PC-9 (cell line): ENCODE data around the gene DNAJA4. TPM values are rescaled to one million over a fixed set of nuclear protein-coding genes. Genes with fewer than 3 reads are reported as not detected.
A peak's percentile ranks its signal among the peaks of the same experiment; 100 is the strongest.

ENCODE experiments used
- BruUV-seq: library from RNA; stranded (reverse); fragments of 400-500 nt; replicated peaks from 2 replicates; lab custom pipeline; 2021; lab: Mats Ljungman, UMichigan
- CTCF ChIA-PET: fragments of 300-600 bp; sonication (Branson Sonifier 250); formaldehyde crosslinking; loops from one replicate; lab custom pipeline; 2022; ENCODE audit warnings: antibody characterized with exemption; lab: Charles Lee
- POLR2A ChIA-PET: fragments of 300-600 bp; sonication (Branson Sonifier 250); formaldehyde crosslinking; loops from one replicate; lab custom pipeline; 2022; ENCODE audit warnings: antibody characterized with exemption; ENCODE audit not compliant: unreplicated experiment; lab: Charles Lee
- DNase-seq, 2 experiments: peaks; one replicate each; pipeline versions ENCODE4 v3.0.0 to v3.0.0-alpha.2; 2015 to 2022; ENCODE audit warnings: mixed read lengths in 1 of 2
- H2AFZ ChIP-seq: fragments of 200-600 bp; sonication (generic); 2 replicates; pipeline ENCODE4 v1.8.1; 2017; ENCODE audit warnings: antibody characterized with exemption
- H3F3A ChIP-seq: fragments of 200-600 bp; sonication (generic); 2 replicates; pipeline ENCODE4 v1.8.1; 2017; ENCODE audit warnings: antibody characterized with exemption, mild to moderate bottlenecking, low read depth; ENCODE audit not compliant: insufficient read depth
- H3K27ac ChIP-seq: fragments of 200-600 bp; sonication (generic); 2 replicates; pipeline ENCODE4 v1.6.1; 2016; ENCODE audit warnings: mixed run types
- H3K27me3 ChIP-seq: fragments of 200-600 bp; sonication (generic); 2 replicates; pipeline ENCODE4 v1.6.1; 2016; ENCODE audit warnings: low read depth, mixed run types; ENCODE audit not compliant: insufficient read depth
- H3K36me3 ChIP-seq: fragments of 200-600 bp; sonication (generic); 2 replicates; pipeline ENCODE4 v1.6.1; 2016; ENCODE audit warnings: low read depth, mixed run types
- H3K4me1 ChIP-seq: fragments of 200-600 bp; sonication (generic); replicated peaks from 2 replicates; pipeline ENCODE4 v1.6.1; 2016; ENCODE audit warnings: mixed run types; ENCODE audit not compliant: insufficient read depth
- H3K4me2 ChIP-seq: fragments of 200-600 bp; sonication (generic); 2 replicates; pipeline ENCODE4 v1.6.1; 2017; ENCODE audit warnings: mixed run types
- H3K4me3 ChIP-seq: fragments of 200-600 bp; sonication (generic); 2 replicates; pipeline ENCODE4 v1.6.1; 2016; ENCODE audit warnings: mixed run types
- H3K79me2 ChIP-seq: fragments of 200-600 bp; sonication (generic); 2 replicates; pipeline ENCODE4 v1.6.1; 2017; ENCODE audit warnings: low read depth, mixed run types
- H3K9me2 ChIP-seq: fragments of 200-600 bp; sonication (generic); 2 replicates; pipeline ENCODE4 v1.8.1; 2017; ENCODE audit warnings: mild to moderate bottlenecking; ENCODE audit not compliant: insufficient read depth
- H3K9me3 ChIP-seq: fragments of 200-600 bp; sonication (generic); 2 replicates; pipeline ENCODE4 v1.8.1; 2016; ENCODE audit warnings: low read depth; ENCODE audit not compliant: insufficient read depth
- H4K20me1 ChIP-seq: fragments of 200-600 bp; sonication (generic); 2 replicates; pipeline ENCODE4 v1.8.1; 2017; ENCODE audit not compliant: insufficient read depth
- CTCF ChIP-seq: fragments of 200-600 bp; sonication (generic); conservative IDR thresholded peaks from 2 replicates; pipeline ENCODE4 v1.6.1; 2017; ENCODE audit warnings: mixed run types, antibody characterized with exemption, mild to moderate bottlenecking, moderate library complexity
- EZH2 ChIP-seq: fragments of 200-600 bp; sonication (generic); IDR thresholded peaks from 2 replicates; pipeline ENCODE4 v1.8.0; 2017; ENCODE audit warnings: antibody characterized with exemption, low read depth
- intact Hi-C: fragments of 100-400 bp; cut with micrococcal nuclease; formaldehyde crosslinking; loops from one replicate; pipeline ENCODE4 v1.10.0; 2022; ENCODE audit not compliant: unreplicated experiment
- total RNA-seq: library from RNA; stranded (reverse); gene quantifications from 2 replicates; pipeline ENCODE4 v1.2.3, GENCODE V29; 2021

DNAJA4 gene
- total RNA-seq, 1 experiment from 2014 or later, result 0.35 TPM

DNA sequence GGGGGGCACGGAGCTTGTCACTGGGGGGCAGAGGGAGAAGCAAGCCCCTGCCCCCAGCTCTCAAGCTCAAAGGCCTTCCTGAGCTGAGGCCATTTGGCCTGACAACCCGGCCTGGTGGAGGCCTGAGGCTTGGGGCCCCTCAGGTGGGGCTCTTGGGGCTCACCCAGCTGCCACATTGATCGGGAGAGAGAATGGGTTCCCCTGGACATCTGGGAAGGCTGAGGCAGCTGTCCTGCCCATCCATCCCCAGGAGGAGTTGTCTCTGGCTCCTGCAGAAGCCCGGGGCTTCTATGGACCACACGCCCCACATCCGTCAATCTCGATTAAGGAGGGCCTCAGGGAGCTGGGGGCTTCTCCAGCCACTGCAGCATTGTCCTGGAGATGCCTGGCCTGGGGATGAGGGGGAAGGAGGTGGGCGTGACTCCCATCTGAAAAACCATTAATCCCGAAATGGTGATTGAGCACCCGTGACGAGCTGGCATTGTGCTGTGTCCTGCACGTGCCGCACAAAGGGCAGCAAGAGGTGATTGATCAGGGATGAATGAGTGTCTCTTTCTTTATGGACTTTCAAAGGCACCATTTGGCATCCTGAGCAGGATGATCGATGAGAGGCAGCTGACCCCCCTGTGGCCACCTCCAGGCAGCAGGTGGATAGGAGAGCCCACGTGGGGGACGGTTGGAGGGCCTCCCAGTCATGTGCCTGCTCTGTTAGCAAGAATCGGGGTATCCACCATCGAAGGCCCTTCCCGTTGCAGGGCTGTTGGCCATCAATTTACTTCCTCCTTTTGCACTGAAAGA is 58.6 kb downstream of the DNAJA4 start:
- H4K20me1 ChIP-seq, result no peaks in the 10 kb centered on the region
- ChIA-PET CTCF (interaction anchor here (0.5 kb wide), 1 partner anchor 64 kb away, joined by 3 read pairs; no protein-coding TSS in a partner anchor), POLR2A (no interaction called here)

DNA sequence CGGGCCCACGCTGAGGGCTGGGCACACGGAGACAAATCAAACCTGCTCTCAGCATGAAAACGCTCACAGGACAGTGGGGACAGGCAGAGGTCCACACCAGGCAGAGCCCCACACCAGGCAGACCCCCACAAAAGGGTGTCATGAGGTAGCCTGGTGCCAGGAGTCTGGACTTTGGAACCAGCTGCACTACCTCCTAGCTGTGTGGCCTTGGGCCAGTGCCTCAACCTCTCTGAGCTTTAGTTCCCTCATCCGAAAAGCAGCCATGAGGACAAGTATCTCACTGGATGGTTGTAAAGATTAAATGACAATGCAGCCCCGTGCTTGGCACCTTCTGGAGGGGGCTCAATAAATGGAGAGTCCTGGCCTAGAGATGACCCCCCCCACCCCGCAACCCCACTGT is 59.3 kb downstream of the DNAJA4 start:
- no TSS peak for BruUV-seq
- Histone ChIP-seq H3K9me3 (no peaks in the 10 kb centered on the region), H3K27ac (no peak overlapping the region), H4K20me1 (no peaks in the 10 kb centered on the region), H3K79me2 (no peaks in the 10 kb centered on the region), H3K36me3 (no peaks in the 10 kb centered on the region), H3K4me3 (no peak overlapping the region), H3F3A (no peaks in the 10 kb centered on the region), H3K27me3 (no peaks in the 10 kb centered on the region), H3K4me1 (0 out of 2 replicates have a peak, but pooled peaks cover 11% of the 10 kb centered on the region), H2AFZ (no peak overlapping the region), H3K9me2 (no peaks in the 10 kb centered on the region), H3K4me2 (no peak overlapping the region)
- no peak for TF ChIP-seq EZH2
- no peak for TF ChIP-seq CTCF
- POLR2A ChIA-PET, result no interaction called here
- CTCF ChIA-PET, result interaction anchor here (0.5 kb wide), 1 partner anchor 63 kb away, joined by 3 read pairs; no protein-coding TSS in a partner anchor
- intact Hi-C loops, result no loop called here
- DNase-seq, result no peak

More for the DNA sequence above, 58.6 kb downstream of the DNAJA4 start:
- BruUV-seq, result no TSS peak
- Histone ChIP-seq H3K9me2 (no peaks in the 10 kb centered on the region), H3K79me2 (no peaks in the 10 kb centered on the region), H3F3A (no peaks in the 10 kb centered on the region), H2AFZ (peak overlapping the region; percentile 62; the same call in 1 of the 2 replicates), H3K27ac (no peak overlapping the region), H3K4me3 (no peak overlapping the region), H3K4me2 (peak overlapping the region; percentile 40; the same call in 1 of the 2 replicates), H3K36me3 (no peaks in the 10 kb centered on the region), H3K9me3 (no peaks in the 10 kb centered on the region), H3K27me3 (no peaks in the 10 kb centered on the region), H3K4me1 (0 out of 2 replicates have a peak, but pooled peaks cover 11% of the 10 kb centered on the region)
- intact Hi-C loops, result no loop called here
- no peak for DNase-seq
- TF ChIP-seq CTCF (no peak), EZH2 (no peak)

DNA sequence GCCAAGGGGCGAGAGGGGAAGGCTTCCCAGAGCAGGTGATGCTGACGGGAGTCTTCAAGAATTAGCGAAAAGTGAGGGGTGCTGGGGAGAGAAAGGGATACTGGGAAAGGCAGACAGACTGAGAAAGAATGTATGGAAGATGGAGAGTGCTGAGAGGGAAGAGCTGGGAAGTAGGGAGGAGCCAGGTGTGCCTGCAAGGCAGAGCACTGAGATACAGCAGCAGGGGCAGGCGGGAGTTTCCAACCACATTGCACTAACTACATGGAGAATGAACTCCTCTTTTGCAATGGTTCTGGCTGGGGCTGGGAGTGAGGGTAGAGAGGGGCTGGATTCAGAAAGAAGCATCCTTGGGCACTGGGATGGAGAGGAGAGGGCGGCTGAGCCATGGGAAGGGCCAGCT is 59.8 kb downstream of the DNAJA4 start:
- no TSS peak for BruUV-seq

More for the DNA sequence above, 59.8 kb downstream of the DNAJA4 start:
- no peaks in the 10 kb centered on the region for H3K9me3 ChIP-seq
- H3K4me3 ChIP-seq, result no peak overlapping the region
- H3K36me3 ChIP-seq, result no peaks in the 10 kb centered on the region
- no peak overlapping the region for H2AFZ ChIP-seq
- ChIA-PET POLR2A (no interaction called here), CTCF (no interaction called here)
- H3K79me2 ChIP-seq, result no peaks in the 10 kb centered on the region
- H3K27me3 ChIP-seq, result no peaks in the 10 kb centered on the region
- no peaks in the 10 kb centered on the region for H4K20me1 ChIP-seq
- H3K9me2 ChIP-seq, result no peaks in the 10 kb centered on the region
- no peak overlapping the region for H3K27ac ChIP-seq
- no peak for DNase-seq
- no peak for TF ChIP-seq CTCF
- TF ChIP-seq EZH2, result no peak
- no peak overlapping the region for H3K4me2 ChIP-seq
- H3K4me1 ChIP-seq, result peaks cover 14% of the 10 kb centered on the region; the same call in 1 of the 2 replicates
- H3F3A ChIP-seq, result no peaks in the 10 kb centered on the region
- intact Hi-C loops, result no loop called here
